ENCODE measurements around the gene COL4A3.

- TF ChIP-seq CTCF (IDR thresholded peaks at IDR 0.05) (no peak), POLR2A (IDR thresholded peaks at IDR 0.05) (no peak)
Measured at GRCh38 chr2:227141301-227141700, 23.1 kb upstream of the COL4A3 start.
